Ovary (tissue), 3 donors: ENCODE measurements around the gene SLC23A2.

Source experiments
- EP300 ChIP-seq: sonication (generic); formaldehyde crosslinking; IDR thresholded peaks from one replicate; pipeline ENCODE4 v1.6.1; 2017; ENCODE audit warnings: antibody characterized with exemption
- TF ChIP-seq, protein P1 (sequence below), 3 donors: fragments of 450-650 bp in 2 of 3; fragments of 200-600 bp in 1 of 3; IDR thresholded peaks; one replicate each; pipeline versions ENCODE4 v1.5.1 to v1.8.0; 2016 to 2022; ENCODE audit warnings: antibody characterized with exemption in 3 of 3, mild to moderate bottlenecking in 1 of 3
- donor health status: DM: no; HTN: no; CAD: no.

GRCh38 chr20:4918473-4918872, 82.8 kb downstream of the SLC23A2 start:
- TF ChIP-seq, protein P1, sequence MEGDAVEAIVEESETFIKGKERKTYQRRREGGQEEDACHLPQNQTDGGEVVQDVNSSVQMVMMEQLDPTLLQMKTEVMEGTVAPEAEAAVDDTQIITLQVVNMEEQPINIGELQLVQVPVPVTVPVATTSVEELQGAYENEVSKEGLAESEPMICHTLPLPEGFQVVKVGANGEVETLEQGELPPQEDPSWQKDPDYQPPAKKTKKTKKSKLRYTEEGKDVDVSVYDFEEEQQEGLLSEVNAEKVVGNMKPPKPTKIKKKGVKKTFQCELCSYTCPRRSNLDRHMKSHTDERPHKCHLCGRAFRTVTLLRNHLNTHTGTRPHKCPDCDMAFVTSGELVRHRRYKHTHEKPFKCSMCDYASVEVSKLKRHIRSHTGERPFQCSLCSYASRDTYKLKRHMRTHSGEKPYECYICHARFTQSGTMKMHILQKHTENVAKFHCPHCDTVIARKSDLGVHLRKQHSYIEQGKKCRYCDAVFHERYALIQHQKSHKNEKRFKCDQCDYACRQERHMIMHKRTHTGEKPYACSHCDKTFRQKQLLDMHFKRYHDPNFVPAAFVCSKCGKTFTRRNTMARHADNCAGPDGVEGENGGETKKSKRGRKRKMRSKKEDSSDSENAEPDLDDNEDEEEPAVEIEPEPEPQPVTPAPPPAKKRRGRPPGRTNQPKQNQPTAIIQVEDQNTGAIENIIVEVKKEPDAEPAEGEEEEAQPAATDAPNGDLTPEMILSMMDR (IDR thresholded peaks at IDR 0.05) = no peak
- no peak for TF ChIP-seq EP300
